Stimulated activated naive CD8-positive, alpha-beta T cell treated with anti-CD3 and anti-CD28 coated beads, Interleukin-15, amount 100 ng/mL, for 72 hours (primary cell): ENCODE measurements around the gene KCNQ1.

Experiments used
- ATAC-seq: fragments of 150-1000 bp; cut with Tn5 transposase; 2 replicates; pipeline ENCODE4 v1.10.0; 2021; ENCODE audit warnings: mild to moderate bottlenecking, moderate library complexity
- DNase-seq, 2 donors: peaks; one replicate each; pipeline ENCODE4 v3.0.0; 2021 to 2022
- H3K27ac Mint-ChIP-seq, 2 donors: one replicate each; pipeline ENCODE4 v1.8.0; 2022; ENCODE audit warnings: mild to moderate bottlenecking in 2 of 2, mixed read lengths in 2 of 2, moderate library complexity in 2 of 2
- H3K27me3 Mint-ChIP-seq: one replicate; pipeline ENCODE4 v1.8.0; 2022; ENCODE audit warnings: mixed read lengths
- H3K4me1 Mint-ChIP-seq: one replicate; pipeline ENCODE4 v1.8.0; 2022; ENCODE audit warnings: mild to moderate bottlenecking, mixed read lengths
- H3K4me3 Mint-ChIP-seq, 2 donors: one replicate each; pipeline ENCODE4 v1.8.0; 2022; ENCODE audit warnings: mild to moderate bottlenecking in 2 of 2, mixed read lengths in 2 of 2, moderate library complexity in 1 of 2
- H3K9me3 Mint-ChIP-seq, 2 donors: one replicate each; pipeline ENCODE4 v1.8.0; 2022; ENCODE audit warnings: mixed read lengths in 2 of 2

The KCNQ1 gene

GRCh38 chr11:2520736-2521035 lies 75.9 kb downstream of the KCNQ1 start:
- ATAC-seq, result no peak
- H3K27ac Mint-ChIP-seq, result no peak overlapping the region

GRCh38 chr11:2521081-2521732 lies 76.4 kb downstream of the KCNQ1 start:
- ATAC-seq (no peak), DNase-seq (no peak)
- Mint-ChIP-seq H3K4me3 (no peak overlapping the region), H3K27ac (no peak overlapping the region), H3K27me3 (no peaks in the 10 kb centered on the region), H3K4me1 (peaks cover 18% of the 10 kb centered on the region), H3K9me3 (no peaks in the 10 kb centered on the region)

More at GRCh38 chr11:2520736-2521035, 75.9 kb downstream of the KCNQ1 start:
- no peaks in the 10 kb centered on the region for H3K9me3 Mint-ChIP-seq
- no peaks in the 10 kb centered on the region for H3K27me3 Mint-ChIP-seq
- DNase-seq, result no peak
- H3K4me1 Mint-ChIP-seq, result peaks cover 13% of the 10 kb centered on the region
- H3K4me3 Mint-ChIP-seq, result no peak overlapping the region

GRCh38 chr11:2521733-2522630 lies 77.2 kb downstream of the KCNQ1 start:
- Mint-ChIP-seq H3K4me1 (peaks cover 26% of the 10 kb centered on the region), H3K9me3 (no peaks in the 10 kb centered on the region), H3K27ac (no peak overlapping the region), H3K4me3 (no peak overlapping the region), H3K27me3 (no peaks in the 10 kb centered on the region)
- ATAC-seq, result no peak
- peak in 1 of 2 donors; percentile 5 for DNase-seq

GRCh38 chr11:2522631-2523255 lies 77.9 kb downstream of the KCNQ1 start:
- Mint-ChIP-seq H3K27ac (no peak overlapping the region), H3K9me3 (no peaks in the 10 kb centered on the region), H3K4me1 (peaks cover 33% of the 10 kb centered on the region), H3K27me3 (no peaks in the 10 kb centered on the region), H3K4me3 (no peak overlapping the region)
- ATAC-seq (no peak), DNase-seq (peak in 1 of 2 donors; percentile 3)

- H3K27me3 Mint-ChIP-seq, result no peaks in the 10 kb centered on the region
- peak in 1 of 2 donors; percentile 7 for DNase-seq
Observed at GRCh38 chr11:2523821-2524391, 79.1 kb downstream of the KCNQ1 start.

GRCh38 chr11:2524446-2525165 lies 79.8 kb downstream of the KCNQ1 start:
- Mint-ChIP-seq H3K4me1 (peaks cover 37% of the 10 kb centered on the region), H3K27ac (peak overlapping the region in 1 of 2 donors; percentile 15), H3K27me3 (no peaks in the 10 kb centered on the region), H3K9me3 (no peaks in the 10 kb centered on the region), H3K4me3 (no peak overlapping the region)
- peak in 1 of 2 donors; percentile 4 for DNase-seq
- no peak for ATAC-seq

More at GRCh38 chr11:2523821-2524391, 79.1 kb downstream of the KCNQ1 start:
- Mint-ChIP-seq H3K9me3 (no peaks in the 10 kb centered on the region), H3K4me3 (no peak overlapping the region), H3K4me1 (peaks cover 37% of the 10 kb centered on the region), H3K27ac (no peak overlapping the region)
- ATAC-seq, result no peak

- H3K27ac Mint-ChIP-seq, result no peak overlapping the region
- no peaks in the 10 kb centered on the region for H3K9me3 Mint-ChIP-seq
- H3K4me1 Mint-ChIP-seq, result peaks cover 37% of the 10 kb centered on the region
- peak in 1 of 2 donors; percentile 6 for DNase-seq
- no peak for ATAC-seq
- H3K4me3 Mint-ChIP-seq, result peak overlapping the region in 1 of 2 donors; percentile 2
- H3K27me3 Mint-ChIP-seq, result no peaks in the 10 kb centered on the region
Observed at GRCh38 chr11:2525166-2525861, 80.5 kb downstream of the KCNQ1 start.

GRCh38 chr11:2525941-2526807 lies 81.4 kb downstream of the KCNQ1 start:
- DNase-seq (peak in 1 of 2 donors; percentile 8), ATAC-seq (peak; percentile 28)
- H3K4me1 Mint-ChIP-seq, result peaks cover 37% of the 10 kb centered on the region

GRCh38 chr11:2526808-2527381 lies 82.1 kb downstream of the KCNQ1 start:
- H3K27ac Mint-ChIP-seq, result peak overlapping the region; percentile 80 to 88
- H3K4me1 Mint-ChIP-seq, result peaks cover 42% of the 10 kb centered on the region
- no peak for ATAC-seq
- H3K9me3 Mint-ChIP-seq, result no peaks in the 10 kb centered on the region
- no peaks in the 10 kb centered on the region for H3K27me3 Mint-ChIP-seq
- peak overlapping the region; percentile 29 to 67 for H3K4me3 Mint-ChIP-seq
- DNase-seq, result peak in 1 of 2 donors; percentile 18

More at GRCh38 chr11:2525941-2526807, 81.4 kb downstream of the KCNQ1 start:
- Mint-ChIP-seq H3K9me3 (no peaks in the 10 kb centered on the region), H3K27ac (peak overlapping the region; percentile 72 to 80), H3K27me3 (no peaks in the 10 kb centered on the region), H3K4me3 (peak overlapping the region in 1 of 2 donors; percentile 67)

- Mint-ChIP-seq H3K9me3 (no peaks in the 10 kb centered on the region), H3K4me3 (no peak overlapping the region), H3K27me3 (no peaks in the 10 kb centered on the region), H3K27ac (peak overlapping the region; percentile 46 to 65), H3K4me1 (peaks cover 51% of the 10 kb centered on the region)
- DNase-seq (no peak), ATAC-seq (no peak)
Observed at GRCh38 chr11:2527621-2528291, 82.9 kb downstream of the KCNQ1 start.

GRCh38 chr11:2528301-2529050 lies 83.7 kb downstream of the KCNQ1 start:
- Mint-ChIP-seq H3K4me1 (peaks cover 58% of the 10 kb centered on the region), H3K27me3 (no peaks in the 10 kb centered on the region), H3K9me3 (no peaks in the 10 kb centered on the region), H3K27ac (peak overlapping the region in 1 of 2 donors; percentile 46), H3K4me3 (no peak overlapping the region)
- no peak for DNase-seq
- ATAC-seq, result no peak

- Mint-ChIP-seq H3K4me3 (no peak overlapping the region), H3K4me1 (peaks cover 65% of the 10 kb centered on the region), H3K27ac (no peak overlapping the region), H3K27me3 (no peaks in the 10 kb centered on the region), H3K9me3 (no peaks in the 10 kb centered on the region)
- DNase-seq, result no peak
- no peak for ATAC-seq
Observed at GRCh38 chr11:2529173-2529572, 84.4 kb downstream of the KCNQ1 start.
